HG03565 (cell line): Measurements from ENCODE around the gene EFNA4.

Experiments
- ATAC-seq: cut with Tn5 transposase; IDR thresholded peaks from one replicate; pipeline ENCODE4 v1.9.1; 2021; ENCODE audit warnings: mild to moderate bottlenecking, moderate library complexity; ENCODE audit not compliant: unreplicated experiment

The EFNA4 gene

GRCh38 chr1:155051342-155051776 lies 12.2 kb upstream of the EFNA4 start:
- ATAC-seq = no peak

GRCh38 chr1:155051777-155052398 lies 11.7 kb upstream of the EFNA4 start:
- ATAC-seq = no peak

GRCh38 chr1:155052439-155053395 lies 10.8 kb upstream of the EFNA4 start:
- no peak for ATAC-seq

GRCh38 chr1:155053531-155054105 lies 9.9 kb upstream of the EFNA4 start:
- no peak for ATAC-seq

GRCh38 chr1:155057104-155057503 lies 6.4 kb upstream of the EFNA4 start:
- no peak for ATAC-seq

- no peak for ATAC-seq
These were observed 5.7 kb upstream of the EFNA4 start for GRCh38 chr1:155057788-155058211.

GRCh38 chr1:155060736-155061135 lies 2.8 kb upstream of the EFNA4 start:
- ATAC-seq = no peak

- no peak for ATAC-seq
These were observed 2.0 kb upstream of the EFNA4 start for GRCh38 chr1:155061381-155062150.

- no peak for ATAC-seq
These were observed 1.3 kb upstream of the EFNA4 start for GRCh38 chr1:155062151-155062686.

GRCh38 chr1:155062702-155063411 lies 683 bp upstream of the EFNA4 start:
- ATAC-seq = no peak

- no peak for ATAC-seq
These were observed 731 bp downstream of the EFNA4 start for GRCh38 chr1:155064111-155064831.

- no peak for ATAC-seq
These were observed 1.4 kb downstream of the EFNA4 start for GRCh38 chr1:155064832-155065429.

- ATAC-seq = no peak
These were observed 3.2 kb downstream of the EFNA4 start for GRCh38 chr1:155066777-155067176.

GRCh38 chr1:155068599-155068998 lies 5.1 kb downstream of the EFNA4 start:
- no peak for ATAC-seq

GRCh38 chr1:155069551-155070157 lies 6.1 kb downstream of the EFNA4 start:
- no peak for ATAC-seq

- no peak for ATAC-seq
These were observed 6.7 kb downstream of the EFNA4 start for GRCh38 chr1:155070158-155070621.

- ATAC-seq = no peak
These were observed 7.4 kb downstream of the EFNA4 start for GRCh38 chr1:155070721-155071569.

- no peak for ATAC-seq
These were observed 8.2 kb downstream of the EFNA4 start for GRCh38 chr1:155071701-155072100.
